GM12864 (cell line): ENCODE data around the gene NUP93.

Experiments
- DNase-seq: peaks from one replicate; pipeline ENCODE4 v3.0.0-alpha.2; 2011; ENCODE audit warnings: low read depth
- H3K4me3 ChIP-seq: 2 replicates; pipeline ENCODE4 v1.5.1; 2011; ENCODE audit warnings: mild to moderate bottlenecking, low read depth, low read length, control low read depth
- TF ChIP-seq, protein P1 (sequence below): IDR thresholded peaks from 2 replicates; pipeline ENCODE4 v1.5.1; 2011; ENCODE audit warnings: low read depth, mild to moderate bottlenecking, moderate library complexity, low read length, control low read depth, inconsistent platforms; ENCODE audit errors: missing control alignments

NUP93 gene

DNA sequence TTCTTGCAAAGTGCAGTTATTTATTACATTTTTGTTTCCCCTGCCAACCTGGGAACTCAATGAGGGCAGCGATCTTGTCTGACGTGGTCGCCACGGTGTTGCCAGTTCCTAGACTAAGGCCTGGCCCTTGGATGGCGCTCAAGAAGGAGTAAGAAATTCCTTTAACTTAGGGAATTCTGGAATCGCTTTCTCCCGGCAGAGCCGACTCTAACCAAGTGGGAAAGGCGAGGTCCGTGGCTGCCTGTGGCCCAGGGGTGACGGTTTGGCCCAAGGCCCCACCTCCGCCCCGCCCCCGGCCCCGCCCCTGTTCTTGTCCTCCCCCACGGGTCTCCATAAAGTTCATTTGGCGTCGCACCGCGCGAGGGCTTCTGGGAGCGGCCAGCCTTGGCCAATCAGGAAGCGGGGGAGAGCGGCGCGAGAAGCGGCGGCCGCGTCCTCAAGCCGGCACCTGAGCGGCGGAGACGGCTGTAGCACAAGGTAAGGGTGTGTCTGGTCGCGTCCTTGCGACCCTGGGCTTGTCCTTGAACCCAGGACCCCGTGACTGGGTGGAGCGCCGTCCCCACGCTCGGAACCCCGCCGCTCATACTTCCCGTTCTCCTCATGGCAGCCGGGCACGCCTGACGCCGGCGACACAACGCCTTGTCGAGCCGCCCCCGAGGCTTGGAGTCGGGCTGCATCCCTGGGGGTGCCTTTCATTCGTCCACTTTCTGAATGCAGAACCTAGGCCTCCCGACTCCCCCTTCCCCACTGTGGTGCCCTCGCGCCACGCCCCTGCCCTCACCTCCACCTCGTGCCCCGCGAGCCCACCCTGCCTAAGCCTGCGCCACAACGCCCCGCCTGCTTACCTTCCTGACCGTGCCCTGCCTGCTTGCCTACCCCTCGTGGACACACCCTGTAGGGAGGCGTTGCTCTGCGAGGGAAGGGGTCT lies at the start of gene NUP93:
NUP93 (plus strand) TSS at position 395 of the 928 bp plus-strand sequence. CDS start 18,119 bp downstream, outside the sequence.
- TF ChIP-seq, protein P1, sequence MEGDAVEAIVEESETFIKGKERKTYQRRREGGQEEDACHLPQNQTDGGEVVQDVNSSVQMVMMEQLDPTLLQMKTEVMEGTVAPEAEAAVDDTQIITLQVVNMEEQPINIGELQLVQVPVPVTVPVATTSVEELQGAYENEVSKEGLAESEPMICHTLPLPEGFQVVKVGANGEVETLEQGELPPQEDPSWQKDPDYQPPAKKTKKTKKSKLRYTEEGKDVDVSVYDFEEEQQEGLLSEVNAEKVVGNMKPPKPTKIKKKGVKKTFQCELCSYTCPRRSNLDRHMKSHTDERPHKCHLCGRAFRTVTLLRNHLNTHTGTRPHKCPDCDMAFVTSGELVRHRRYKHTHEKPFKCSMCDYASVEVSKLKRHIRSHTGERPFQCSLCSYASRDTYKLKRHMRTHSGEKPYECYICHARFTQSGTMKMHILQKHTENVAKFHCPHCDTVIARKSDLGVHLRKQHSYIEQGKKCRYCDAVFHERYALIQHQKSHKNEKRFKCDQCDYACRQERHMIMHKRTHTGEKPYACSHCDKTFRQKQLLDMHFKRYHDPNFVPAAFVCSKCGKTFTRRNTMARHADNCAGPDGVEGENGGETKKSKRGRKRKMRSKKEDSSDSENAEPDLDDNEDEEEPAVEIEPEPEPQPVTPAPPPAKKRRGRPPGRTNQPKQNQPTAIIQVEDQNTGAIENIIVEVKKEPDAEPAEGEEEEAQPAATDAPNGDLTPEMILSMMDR: no peak
- peak; percentile 73 for DNase-seq
- peak within 1 kb of the TSS; percentile 89 for H3K4me3 ChIP-seq

DNA sequence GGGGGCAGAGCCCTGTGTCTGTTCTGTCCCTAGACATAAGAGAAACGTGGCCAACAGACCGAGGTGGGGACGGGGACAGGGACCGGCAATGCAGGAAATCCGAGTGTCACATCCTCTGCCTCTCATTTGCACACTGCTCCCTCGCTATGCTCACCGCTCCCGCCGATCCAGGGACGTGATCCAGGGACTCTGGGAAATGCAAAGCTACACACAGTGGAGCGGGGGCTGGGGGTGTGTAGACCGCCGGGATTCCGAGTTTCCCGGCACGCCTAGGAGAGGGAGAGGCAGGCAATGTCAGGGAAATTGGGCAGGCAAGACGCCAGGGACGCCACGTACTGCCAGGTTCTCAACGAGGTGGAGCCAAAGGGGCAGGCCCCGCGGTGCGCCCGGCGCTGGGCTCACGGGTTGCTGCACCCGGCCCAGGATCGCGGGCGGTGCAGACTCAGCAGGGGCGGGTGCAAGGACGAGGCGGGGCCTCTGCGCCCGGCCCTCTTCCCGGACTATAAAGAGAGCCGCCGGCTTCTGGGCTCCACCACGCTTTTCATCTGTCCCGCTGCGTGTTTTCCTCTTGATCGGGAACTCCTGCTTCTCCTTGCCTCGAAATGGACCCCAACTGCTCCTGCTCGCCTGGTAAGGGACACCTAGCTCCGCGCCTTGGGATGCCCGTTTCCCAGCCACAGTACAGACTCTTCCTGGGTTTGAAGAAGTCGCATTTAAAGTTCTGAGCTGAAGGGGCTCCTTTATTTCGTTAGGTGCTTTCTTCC lies 47.8 kb upstream of the NUP93 start, which contains the start of gene MT1X:
MT1X (plus strand) TSS at position 532 of the 764 bp plus-strand sequence; CDS start at position 603, 71 bp downstream.
- TF ChIP-seq, protein P1: no peak
- peak within 1 kb of the TSS; percentile 64 for H3K4me3 ChIP-seq
- peak; percentile 61 for DNase-seq

- no peak for DNase-seq
- peak overlapping the region; percentile 64 for H3K4me3 ChIP-seq
- TF ChIP-seq, protein P1: no peak
Measured at GRCh38 chr16:56682703-56683397, 47.1 kb upstream of the NUP93 start.

DNA sequence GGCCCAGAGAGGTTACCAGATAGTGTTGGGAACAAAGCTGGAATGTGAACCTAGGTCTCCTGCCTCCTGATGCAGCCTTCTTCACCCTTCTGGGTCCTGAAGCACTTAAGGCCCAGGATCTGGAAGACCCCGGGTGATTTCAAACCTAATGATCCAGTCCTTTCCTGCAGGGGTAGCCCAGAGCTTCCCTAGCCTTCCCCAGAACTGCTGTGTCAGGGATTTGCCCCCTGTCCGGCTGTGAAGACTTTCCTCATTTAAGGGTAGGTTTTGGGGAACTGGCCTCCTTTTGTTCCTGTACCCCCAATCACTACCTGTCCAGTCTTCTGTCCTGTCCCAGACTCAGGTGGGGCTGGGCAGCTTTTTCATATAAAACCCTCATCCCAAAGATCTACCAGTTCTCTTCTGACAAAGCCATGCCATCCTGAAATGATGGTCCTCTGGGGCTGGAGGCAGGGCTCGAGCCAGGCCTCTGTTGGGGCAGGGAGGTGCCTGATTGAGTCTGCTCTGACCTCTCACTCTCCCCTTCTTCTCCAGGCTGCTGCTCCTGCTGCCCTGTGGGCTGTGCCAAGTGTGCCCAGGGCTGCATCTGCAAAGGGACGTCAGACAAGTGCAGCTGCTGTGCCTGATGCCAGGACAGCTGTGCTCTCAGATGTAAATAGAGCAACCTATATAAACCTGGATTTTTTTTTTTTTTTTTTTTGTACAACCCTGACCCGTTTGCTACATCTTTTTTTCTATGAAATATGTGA lies 46.3 kb upstream of the NUP93 start:
- DNase-seq: no peak
- no peak overlapping the region; the same call in 1 of the 2 replicates for H3K4me3 ChIP-seq
- TF ChIP-seq, protein P1: no peak

DNA sequence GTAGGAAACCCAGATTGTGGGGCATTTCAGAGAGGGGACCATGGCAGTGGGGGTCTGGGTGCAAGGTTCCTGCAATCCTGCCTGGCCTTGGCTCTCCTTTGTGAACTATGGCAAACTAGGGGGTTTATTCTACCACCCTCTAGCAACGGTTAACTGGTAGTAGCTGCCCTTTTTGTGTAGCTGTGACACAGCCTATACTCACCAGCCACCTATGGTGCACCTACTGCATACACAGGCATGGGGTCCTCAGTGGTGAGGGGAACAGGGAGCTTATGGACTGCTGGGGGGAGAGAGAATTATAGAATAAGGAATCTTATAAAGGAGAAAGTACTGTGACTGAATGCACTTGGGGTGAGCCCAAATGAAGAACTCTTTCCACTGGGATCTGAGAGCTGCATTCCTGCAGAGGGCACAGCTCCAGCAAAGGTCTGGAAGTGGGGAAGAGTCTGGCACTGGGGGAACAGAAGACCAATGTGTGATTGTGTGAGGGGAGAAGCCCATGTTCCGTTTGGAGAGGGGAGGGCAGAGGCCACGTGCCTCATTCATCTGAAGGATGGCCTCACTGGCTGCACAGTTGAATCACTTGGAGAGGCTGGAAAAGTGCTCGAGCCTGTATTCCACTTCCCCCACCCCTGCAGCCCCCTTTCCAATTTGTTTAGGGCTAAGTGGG lies 45.5 kb upstream of the NUP93 start:
- no peak overlapping the region for H3K4me3 ChIP-seq
- TF ChIP-seq, protein P1: no peak
- DNase-seq: no peak
